Stimulated activated CD4-positive, alpha-beta T cell treated with anti-CD3 and anti-CD28 coated beads, Interleukin-4, amount 100 ng/mL, for 48 hours (primary cell): Measurements from ENCODE around the gene SLC1A2.

Experiments used
- DNase-seq, 2 donors: peaks; one replicate each; pipeline ENCODE4 v3.0.0-alpha.2; 2020; ENCODE audit warnings: low read depth in 2 of 2

Gene SLC1A2

DNA sequence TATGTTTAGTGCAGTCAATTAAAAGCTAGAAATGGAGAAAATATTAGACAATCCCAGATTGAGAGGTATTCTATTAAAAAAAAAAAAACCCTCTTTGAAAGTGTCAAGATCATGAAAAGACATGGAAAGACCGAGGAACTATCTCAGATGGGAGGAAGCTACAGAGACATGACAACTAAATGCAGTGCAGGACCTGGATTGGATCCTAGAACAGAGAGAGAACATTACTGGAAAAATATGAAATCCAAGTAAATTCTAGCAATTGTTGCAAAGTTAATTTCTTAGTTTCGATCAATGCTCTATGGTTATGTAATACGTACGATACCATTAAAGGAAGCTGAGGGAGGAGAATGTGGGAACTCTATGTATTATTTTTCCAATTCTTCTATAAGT, 43.2 kb downstream of the SLC1A2 start:
- no peak for DNase-seq

DNA sequence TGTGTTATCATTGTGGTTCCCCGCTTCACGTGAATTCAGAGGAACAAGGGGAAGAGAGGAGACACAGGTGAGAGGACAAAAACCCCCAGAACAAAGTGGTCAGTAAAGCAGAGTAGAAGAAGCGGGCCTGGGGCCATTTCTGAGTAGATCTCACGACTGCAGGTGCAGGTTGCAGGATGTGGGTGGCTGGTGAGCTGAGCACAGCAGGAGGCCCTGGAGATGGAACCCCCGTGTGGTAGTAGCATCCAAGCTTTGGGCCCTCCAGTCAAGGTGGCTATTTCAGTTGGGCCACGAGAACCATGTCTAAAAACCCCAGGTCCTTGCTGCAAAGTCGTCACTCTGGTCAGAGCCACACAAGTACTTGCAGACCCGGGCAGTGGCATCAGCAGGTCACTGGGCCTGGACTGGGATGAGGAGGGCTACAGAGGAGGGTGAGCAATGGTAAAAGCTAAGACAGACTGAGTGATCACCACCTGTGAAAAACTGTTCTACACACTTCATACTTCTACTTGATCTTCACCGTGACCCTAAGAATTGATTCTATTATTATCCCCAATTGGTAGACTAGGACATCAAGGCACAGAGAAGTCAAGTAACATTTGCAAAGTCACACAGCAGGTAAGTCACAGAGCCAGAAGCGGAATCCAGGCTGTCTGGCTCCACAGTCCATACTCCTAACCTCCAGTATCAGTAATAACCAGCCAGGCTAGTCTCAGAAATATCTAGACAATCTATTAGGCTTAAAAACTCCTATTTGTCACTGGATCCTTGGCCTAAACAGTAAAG, 43.8 kb downstream of the SLC1A2 start:
- DNase-seq, result no peak

- no peak for DNase-seq
Measured at GRCh38 chr11:35373284-35373933, 45.9 kb downstream of the SLC1A2 start.

DNA sequence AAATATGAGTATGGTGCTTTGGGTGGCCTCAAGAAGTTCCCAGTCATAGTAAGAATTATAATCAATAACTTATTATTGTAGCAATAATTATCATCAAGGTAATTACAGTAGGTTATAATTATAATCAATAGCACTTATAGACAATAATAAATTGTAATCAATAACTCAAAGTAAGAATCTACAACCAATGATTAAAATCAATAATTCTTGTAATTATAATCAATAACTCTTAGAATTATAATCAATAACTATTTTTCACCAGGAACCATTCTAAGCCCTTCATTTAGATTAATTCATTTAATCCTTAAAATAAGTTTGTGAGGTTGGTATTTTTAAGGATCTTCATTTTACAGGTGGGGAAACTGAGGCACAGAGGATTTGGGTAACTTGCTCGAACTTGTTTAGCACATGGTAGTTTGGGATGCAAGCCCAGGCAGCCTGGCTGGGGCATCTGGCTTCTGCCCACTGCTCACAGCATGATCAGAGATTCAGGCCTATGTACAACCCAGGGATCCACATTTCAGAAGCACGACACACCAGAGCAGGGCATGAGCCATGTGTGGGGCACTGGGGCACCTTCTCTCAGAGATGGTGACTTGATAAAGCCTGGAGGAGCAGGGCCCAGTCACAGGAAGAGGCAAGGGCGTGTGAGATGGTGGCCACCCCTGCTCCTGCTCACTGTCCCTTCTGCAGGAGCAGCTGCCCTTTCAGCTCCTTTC, 46.6 kb downstream of the SLC1A2 start:
- no peak for DNase-seq

DNA sequence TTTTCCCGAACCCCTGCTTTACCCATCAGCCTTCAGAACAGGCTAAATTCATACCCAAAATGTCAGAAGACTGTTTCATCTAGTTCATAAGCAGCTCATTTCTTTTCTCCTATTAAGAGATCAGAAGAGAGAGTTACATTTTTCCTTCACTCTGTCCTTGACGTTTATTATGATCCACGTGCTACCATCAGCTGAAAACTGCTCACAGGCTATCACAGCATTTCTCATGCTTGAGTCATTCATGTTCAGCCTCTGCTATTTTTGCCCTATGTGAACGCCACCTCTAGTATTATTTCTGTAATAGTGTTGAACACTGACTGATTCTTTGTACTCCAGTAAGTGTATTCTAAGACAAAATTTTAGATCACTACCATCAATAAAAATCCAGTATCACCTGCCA, 51.9 kb downstream of the SLC1A2 start:
- no peak for DNase-seq

DNA sequence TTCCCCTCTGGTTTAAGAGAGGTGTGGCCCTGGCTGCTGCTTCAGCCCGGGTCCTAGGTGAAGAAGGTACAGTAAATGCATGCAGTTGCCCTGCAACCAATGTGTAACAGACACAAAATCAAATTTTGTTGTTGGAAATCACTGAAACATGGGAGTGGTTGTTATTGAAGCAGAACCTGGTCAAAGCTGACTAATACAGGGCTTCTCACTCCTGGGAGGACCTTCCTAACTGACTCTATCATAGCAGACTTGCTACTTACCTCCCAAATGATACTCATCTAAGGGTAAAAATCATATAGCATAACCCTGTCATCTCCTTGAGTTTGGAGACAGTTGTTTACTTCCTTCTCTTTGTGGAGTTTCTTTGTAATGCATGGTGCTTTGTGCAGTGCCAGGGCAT, 52.6 kb downstream of the SLC1A2 start:
- no peak for DNase-seq

- no peak for DNase-seq
Measured at GRCh38 chr11:35365961-35366360, 53.4 kb downstream of the SLC1A2 start.

DNA sequence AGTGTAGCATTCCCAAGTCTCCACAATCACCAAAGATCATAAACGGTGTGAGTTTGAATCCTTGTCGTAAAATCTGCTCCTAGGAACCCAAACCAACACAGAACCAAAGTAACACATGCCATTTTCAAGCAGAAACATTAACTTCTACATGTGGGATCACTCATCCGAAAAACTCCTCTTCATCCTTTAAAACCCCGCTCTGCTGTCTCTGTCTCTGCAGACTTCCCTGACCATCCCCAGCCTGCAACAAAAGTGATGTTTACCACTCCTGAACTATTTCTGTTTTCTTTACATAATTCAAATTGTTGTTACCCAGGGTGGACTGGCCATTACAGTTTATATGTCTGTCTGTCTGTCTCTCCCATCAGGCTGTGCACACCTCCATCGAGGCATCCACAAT, 54.0 kb downstream of the SLC1A2 start:
- DNase-seq, result no peak

DNA sequence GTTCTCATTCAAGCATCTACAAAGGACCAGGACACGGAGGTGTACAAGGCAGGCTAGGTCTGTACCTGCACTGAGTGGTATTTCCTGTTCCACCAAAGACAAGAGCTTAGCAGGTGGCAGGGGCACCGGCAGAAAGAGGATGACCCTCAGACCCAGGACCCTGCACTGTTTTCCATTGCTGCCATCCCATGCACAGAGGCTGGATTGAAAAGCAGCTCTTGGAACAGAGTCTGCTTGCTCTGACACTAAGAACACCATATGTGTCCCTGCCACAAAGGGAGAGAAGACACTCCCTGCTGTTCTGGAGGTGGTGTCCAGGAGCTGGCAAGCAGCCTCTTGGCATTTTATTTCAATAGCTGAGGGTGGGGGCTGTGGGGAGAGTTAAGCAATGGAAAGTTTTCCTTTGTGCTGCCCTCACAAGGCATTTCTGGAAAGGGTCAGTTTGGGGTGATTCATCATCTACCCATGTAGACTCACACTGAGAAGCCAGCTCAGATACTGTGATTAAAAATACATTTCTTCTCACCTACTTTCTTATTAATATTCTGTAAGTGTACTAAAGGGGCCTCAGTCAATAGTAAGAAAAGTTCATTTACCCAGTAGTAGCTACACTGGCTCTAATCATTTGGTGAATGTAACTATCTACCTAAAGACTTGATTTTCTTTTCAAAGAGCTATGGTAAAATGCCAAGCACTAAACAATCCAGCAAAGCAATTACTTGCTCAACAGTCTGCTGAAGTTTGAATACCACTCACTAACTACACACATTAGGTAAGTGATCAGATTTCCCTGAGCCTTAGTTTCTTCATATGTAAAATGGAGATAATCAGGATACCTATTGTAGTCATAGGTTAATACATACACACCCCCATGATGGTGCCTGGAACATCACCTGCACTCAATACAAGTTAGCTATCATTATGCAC, 55.2 kb downstream of the SLC1A2 start:
- no peak for DNase-seq

DNA sequence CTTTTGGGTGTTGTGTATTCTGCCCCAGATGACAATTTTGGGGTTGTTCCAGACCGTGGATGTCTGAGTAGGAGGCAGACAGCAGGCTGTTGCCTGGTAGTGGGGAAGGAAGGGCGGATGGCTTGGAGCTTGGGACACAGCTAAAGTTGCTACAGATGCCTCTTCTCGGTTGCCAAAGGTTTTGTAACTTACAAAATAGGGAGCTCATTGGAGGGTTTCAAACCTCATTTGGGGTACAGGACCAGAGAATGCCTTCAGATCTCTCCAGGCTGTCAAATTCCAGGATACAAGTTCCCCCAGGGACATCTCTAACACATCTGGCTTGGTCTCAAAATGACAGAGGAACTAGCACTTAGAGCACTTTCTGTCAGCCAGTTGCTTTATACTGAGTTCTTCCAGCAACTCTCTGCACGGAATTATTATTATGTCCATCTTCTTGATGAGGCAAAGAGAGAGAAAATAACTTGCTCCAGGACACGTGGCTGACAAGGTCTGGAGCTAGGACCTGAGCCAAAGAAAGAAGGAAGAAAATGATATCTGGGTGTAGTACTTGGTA, 56.0 kb downstream of the SLC1A2 start:
- no peak for DNase-seq

DNA sequence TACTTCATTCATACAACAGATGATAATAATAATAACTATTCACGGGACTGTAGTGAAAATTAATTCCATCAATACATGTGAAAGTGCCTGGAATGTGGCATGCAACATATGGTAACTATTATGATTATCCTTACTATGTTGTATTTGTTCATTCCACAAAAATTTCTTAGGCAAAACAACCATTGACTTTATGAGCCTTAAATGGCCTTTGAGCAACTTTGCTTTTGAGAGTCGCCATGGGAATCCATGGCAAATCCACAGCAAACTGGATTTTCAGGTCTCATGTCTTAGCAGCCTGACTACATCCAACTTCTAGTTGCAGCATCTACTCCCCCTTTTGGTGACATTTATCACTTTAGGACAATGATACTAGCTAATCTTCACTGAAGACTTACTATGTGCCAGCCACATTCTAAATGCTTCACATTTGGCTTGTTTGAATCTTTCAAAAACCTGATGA, 56.8 kb downstream of the SLC1A2 start:
- no peak for DNase-seq

GRCh38 chr11:35360055-35360530, 59.3 kb downstream of the SLC1A2 start:
- DNase-seq, result no peak

DNA sequence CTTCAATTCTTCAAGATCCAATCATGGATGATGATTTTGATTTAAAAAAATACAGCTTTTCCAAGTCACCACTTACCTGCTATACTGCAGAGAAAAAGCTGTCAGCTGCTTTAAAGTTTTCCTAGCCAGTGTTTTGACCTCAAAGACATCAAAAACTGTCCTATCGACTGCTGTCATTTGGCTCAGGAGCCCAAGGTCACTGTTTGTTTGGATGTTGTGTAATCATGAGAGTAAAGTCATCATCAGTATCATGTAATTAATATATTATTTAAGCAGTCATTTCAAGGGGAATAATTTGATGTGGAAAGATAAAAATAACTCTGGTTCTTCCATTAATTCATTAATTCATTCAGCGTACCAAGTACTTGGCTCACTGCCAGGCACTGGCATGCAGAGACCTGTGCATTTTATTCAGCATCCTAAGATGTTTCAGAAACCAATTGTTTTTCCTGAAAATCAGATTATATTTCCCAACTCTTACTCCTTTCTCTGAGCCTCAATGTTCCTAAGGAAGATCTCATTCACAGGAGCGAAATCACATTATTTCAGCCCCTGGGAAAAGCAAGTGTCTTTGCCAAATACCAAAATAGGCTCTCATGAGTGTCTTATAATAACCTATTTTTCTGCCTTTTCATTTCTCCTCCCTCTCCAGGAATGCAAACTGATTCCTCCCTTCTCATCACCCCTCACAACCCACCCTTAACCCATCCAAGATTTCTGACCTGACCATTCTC, 59.9 kb downstream of the SLC1A2 start:
- no peak for DNase-seq

GRCh38 chr11:35358391-35358790, 61.0 kb downstream of the SLC1A2 start:
- DNase-seq, result no peak

- no peak for DNase-seq
Measured at GRCh38 chr11:35357923-35358322, 61.4 kb downstream of the SLC1A2 start.

- no peak for DNase-seq
Measured at GRCh38 chr11:35355102-35355749, 64.1 kb downstream of the SLC1A2 start.

DNA sequence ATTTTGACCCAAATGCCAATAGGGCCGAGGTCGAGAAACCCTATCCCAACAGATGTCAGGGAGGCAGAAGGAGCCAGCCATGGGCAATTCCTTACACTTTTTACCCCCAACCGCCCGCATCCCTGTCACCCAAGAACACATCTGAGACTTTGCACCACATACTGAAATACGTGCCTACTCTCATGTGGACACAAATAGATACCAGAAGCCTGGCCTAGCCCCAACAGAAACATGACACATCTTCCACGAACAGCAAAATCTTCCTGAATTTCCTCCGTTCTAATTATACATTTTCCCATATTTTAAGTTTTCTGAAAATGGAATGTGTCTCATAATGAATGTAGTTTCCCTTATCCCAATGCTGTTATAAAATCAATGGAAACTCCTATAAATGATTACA, 64.7 kb downstream of the SLC1A2 start:
- DNase-seq, result no peak

- no peak for DNase-seq
Measured at GRCh38 chr11:35352077-35352888, 67.1 kb downstream of the SLC1A2 start.

GRCh38 chr11:35349897-35350296, 69.5 kb downstream of the SLC1A2 start:
- DNase-seq, result no peak
